ENCODE data around the gene RHCG. TPM values are rescaled to one million over a fixed set of nuclear protein-coding genes. Genes with fewer than 3 reads are reported as not detected.

RHCG gene
- total RNA-seq, 1 experiment from 2014 or later: 0.59 TPM

Other genes starting within 250 kb of the RHCG start
- 30.5 and 38.8 TPM in 2 replicates for gene POLG, start 161.8 kb downstream of the RHCG start, total RNA-seq (2014; rRNA removed; shearing (Covaris generic))
- gene TICRR, start 78.9 kb upstream of the RHCG start, total RNA-seq (2014; rRNA removed; shearing (Covaris generic)): 5.2 and 5.9 TPM in 2 replicates
- 1.9 and 2.6 TPM in 2 replicates for gene KIF7, start 158.9 kb upstream of the RHCG start, total RNA-seq (2014; rRNA removed; shearing (Covaris generic))
- 0.40 and 0.52 TPM in 2 replicates for gene PLIN1, start 182.8 kb upstream of the RHCG start, total RNA-seq (2014; rRNA removed; shearing (Covaris generic))
- gene PEX11A, start 194.2 kb upstream of the RHCG start, total RNA-seq (2014; rRNA removed; shearing (Covaris generic)): 8.0 and 8.4 TPM in 2 replicates
- 0.17 and 0.30 TPM in 2 replicates for gene WDR93, start 194.2 kb upstream of the RHCG start, total RNA-seq (2014; rRNA removed; shearing (Covaris generic))